Neural cell (in vitro differentiated cells): ENCODE results near the gene MAML2. TPM values are rescaled to one million over a fixed set of nuclear protein-coding genes. Genes with fewer than 3 reads are reported as not detected.

Source experiments
- H2AFZ ChIP-seq: fragments of 200-600, 300-800 bp; sonication (generic), shearing (Covaris generic); 2 replicates; pipeline ENCODE4 v1.6.0; 2014; ENCODE audit warnings: low read depth, mild to moderate bottlenecking, antibody characterized with exemption, low read length, moderate library complexity
- H3F3A ChIP-seq: fragments of 200-600 bp; shearing (Covaris generic); 2 replicates; pipeline ENCODE4 v1.6.1; 2016; ENCODE audit warnings: mild to moderate bottlenecking, moderate library complexity, mixed read lengths, antibody characterized with exemption, low read length; ENCODE audit not compliant: insufficient read depth, poor library complexity, severe bottlenecking
- H3K27ac ChIP-seq: fragments of 200-600, 300-800 bp; sonication (generic), shearing (Covaris generic); 2 replicates; pipeline ENCODE4 v1.5.1; 2014; ENCODE audit warnings: mild to moderate bottlenecking, low read length, moderate library complexity
- H3K27me3 ChIP-seq: fragments of 300-800, 200-600 bp; sonication (generic), shearing (Covaris generic); 2 replicates; pipeline ENCODE4 v1.6.0; 2014; ENCODE audit warnings: mild to moderate bottlenecking, low read depth, low read length, moderate library complexity; ENCODE audit not compliant: insufficient read depth
- H3K36me3 ChIP-seq: fragments of 300-800, 200-600 bp; sonication (generic), shearing (Covaris generic); 2 replicates; pipeline ENCODE4 v1.5.1; 2014; ENCODE audit warnings: mild to moderate bottlenecking, antibody characterized with exemption, low read length, moderate library complexity; ENCODE audit not compliant: insufficient read depth
- H3K4me2 ChIP-seq: fragments of 300-800, 200-600 bp; sonication (generic), shearing (Covaris generic); 2 replicates; pipeline ENCODE4 v1.6.0; 2014; ENCODE audit warnings: mild to moderate bottlenecking, low read length
- H3K4me3 ChIP-seq: fragments of 300-800, 200-600 bp; sonication (generic), shearing (Covaris generic); 2 replicates; pipeline ENCODE4 v1.5.1; 2014; ENCODE audit warnings: mild to moderate bottlenecking, low read length, moderate library complexity
- H3K79me2 ChIP-seq: fragments of 200-600 bp; shearing (Covaris generic); replicated peaks from 2 replicates; pipeline ENCODE4 v1.6.0; 2014; ENCODE audit warnings: mild to moderate bottlenecking, low read length, moderate library complexity; ENCODE audit not compliant: insufficient read depth
- H3K9ac ChIP-seq: fragments of 300-800, 200-600 bp; sonication (generic), shearing (Covaris generic); 2 replicates; pipeline ENCODE4 v1.6.1; 2016; ENCODE audit warnings: mild to moderate bottlenecking, low read length, mixed read lengths
- H3K9me2 ChIP-seq: fragments of 200-600 bp; shearing (Covaris generic); 2 replicates; pipeline ENCODE4 v1.6.1; 2016; ENCODE audit warnings: mild to moderate bottlenecking, low read length, mixed read lengths; ENCODE audit not compliant: insufficient read depth
- H3K9me3 ChIP-seq: fragments of 200-600, 300-800 bp; sonication (generic), shearing (Covaris generic); 2 replicates; pipeline ENCODE4 v1.6.1; 2016; ENCODE audit warnings: mild to moderate bottlenecking, mixed run types, low read length, moderate library complexity, mixed read lengths
- H4K20me1 ChIP-seq: fragments of 200-600 bp; shearing (Covaris generic); 2 replicates; pipeline ENCODE4 v1.6.1; 2016; ENCODE audit warnings: mild to moderate bottlenecking, mixed run types; ENCODE audit not compliant: insufficient read depth
- CTCF ChIP-seq: fragments of 450-650 bp; IDR thresholded peaks from 2 replicates; pipeline ENCODE4 v1.5.1; 2014; ENCODE audit warnings: antibody characterized with exemption, mild to moderate bottlenecking, moderate library complexity; ENCODE audit not compliant: poor library complexity, severe bottlenecking
- EP300 ChIP-seq: fragments of 450-650 bp; conservative IDR thresholded peaks from 2 replicates; pipeline ENCODE4 v1.6.1; 2014; ENCODE audit warnings: antibody characterized with exemption, mild to moderate bottlenecking, moderate library complexity; ENCODE audit not compliant: poor library complexity, severe bottlenecking
- EZH2 ChIP-seq: fragments of 200-600, 300-800 bp; shearing (Covaris generic), sonication (generic); IDR thresholded peaks from 2 replicates; pipeline ENCODE4 v1.6.1; 2014; ENCODE audit warnings: antibody characterized with exemption, low read length, borderline replicate concordance, mild to moderate bottlenecking; ENCODE audit not compliant: insufficient read depth, poor library complexity, severe bottlenecking
- MXI1 ChIP-seq: fragments of 450-650 bp; conservative IDR thresholded peaks from 2 replicates; pipeline ENCODE4 v1.6.1; 2014; ENCODE audit warnings: antibody characterized with exemption, mild to moderate bottlenecking; ENCODE audit not compliant: poor library complexity, severe bottlenecking
- POLR2AphosphoS5 ChIP-seq: IDR thresholded peaks from 2 replicates; pipeline ENCODE4 v1.6.1; 2012
- RAD21 ChIP-seq: fragments of 450-650 bp; conservative IDR thresholded peaks from 2 replicates; pipeline ENCODE4 v1.6.1; 2014; ENCODE audit warnings: antibody characterized with exemption, mild to moderate bottlenecking, moderate library complexity
- SMC3 ChIP-seq: fragments of 450-650 bp; conservative IDR thresholded peaks from 2 replicates; pipeline ENCODE4 v1.6.1; 2014; ENCODE audit warnings: antibody characterized with exemption, mild to moderate bottlenecking, moderate library complexity; ENCODE audit not compliant: poor library complexity
- TAF1 ChIP-seq: IDR thresholded peaks from 2 replicates; pipeline ENCODE4 v1.6.1; 2012; ENCODE audit warnings: low read depth
- polyA plus RNA-seq: library from polyadenylated mRNA; depleted of rRNA; stranded (reverse); fragments of >200 nt; gene quantifications from 2 replicates; pipeline ENCODE4 v1.2.3, GENCODE V29; 2014
- TF ChIP-seq, protein P1 (sequence below): IDR thresholded peaks from 2 replicates; pipeline ENCODE4 v1.6.1; 2012; ENCODE audit warnings: borderline replicate concordance

MAML2 gene
- polyA plus RNA-seq, 1 donor from 2014 or later: 3.6 TPM

GRCh38 chr11:96265972-96266371 is 77.0 kb downstream of the MAML2 start:
- Histone ChIP-seq H3K79me2 (no peaks in the 10 kb centered on the region), H3K4me3 (no peak overlapping the region), H2AFZ (no peak overlapping the region), H3K27ac (no peak overlapping the region), H3K9ac (no peak overlapping the region), H3K27me3 (no peaks in the 10 kb centered on the region), H3K9me3 (no peaks in the 10 kb centered on the region), H3K9me2 (no peaks in the 10 kb centered on the region), H3K36me3 (no peaks in the 10 kb centered on the region), H3F3A (no peaks in the 10 kb centered on the region), H4K20me1 (no peaks in the 10 kb centered on the region), H3K4me2 (no peak overlapping the region)
- TF ChIP-seq MXI1 (no peak), POLR2AphosphoS5 (no peak), RAD21 (no peak), CTCF (no peak), EZH2 (no peak), EP300 (no peak), SMC3 (no peak), TAF1 (no peak)
- TF ChIP-seq, protein P1, sequence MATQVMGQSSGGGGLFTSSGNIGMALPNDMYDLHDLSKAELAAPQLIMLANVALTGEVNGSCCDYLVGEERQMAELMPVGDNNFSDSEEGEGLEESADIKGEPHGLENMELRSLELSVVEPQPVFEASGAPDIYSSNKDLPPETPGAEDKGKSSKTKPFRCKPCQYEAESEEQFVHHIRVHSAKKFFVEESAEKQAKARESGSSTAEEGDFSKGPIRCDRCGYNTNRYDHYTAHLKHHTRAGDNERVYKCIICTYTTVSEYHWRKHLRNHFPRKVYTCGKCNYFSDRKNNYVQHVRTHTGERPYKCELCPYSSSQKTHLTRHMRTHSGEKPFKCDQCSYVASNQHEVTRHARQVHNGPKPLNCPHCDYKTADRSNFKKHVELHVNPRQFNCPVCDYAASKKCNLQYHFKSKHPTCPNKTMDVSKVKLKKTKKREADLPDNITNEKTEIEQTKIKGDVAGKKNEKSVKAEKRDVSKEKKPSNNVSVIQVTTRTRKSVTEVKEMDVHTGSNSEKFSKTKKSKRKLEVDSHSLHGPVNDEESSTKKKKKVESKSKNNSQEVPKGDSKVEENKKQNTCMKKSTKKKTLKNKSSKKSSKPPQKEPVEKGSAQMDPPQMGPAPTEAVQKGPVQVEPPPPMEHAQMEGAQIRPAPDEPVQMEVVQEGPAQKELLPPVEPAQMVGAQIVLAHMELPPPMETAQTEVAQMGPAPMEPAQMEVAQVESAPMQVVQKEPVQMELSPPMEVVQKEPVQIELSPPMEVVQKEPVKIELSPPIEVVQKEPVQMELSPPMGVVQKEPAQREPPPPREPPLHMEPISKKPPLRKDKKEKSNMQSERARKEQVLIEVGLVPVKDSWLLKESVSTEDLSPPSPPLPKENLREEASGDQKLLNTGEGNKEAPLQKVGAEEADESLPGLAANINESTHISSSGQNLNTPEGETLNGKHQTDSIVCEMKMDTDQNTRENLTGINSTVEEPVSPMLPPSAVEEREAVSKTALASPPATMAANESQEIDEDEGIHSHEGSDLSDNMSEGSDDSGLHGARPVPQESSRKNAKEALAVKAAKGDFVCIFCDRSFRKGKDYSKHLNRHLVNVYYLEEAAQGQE: no peak

DNA sequence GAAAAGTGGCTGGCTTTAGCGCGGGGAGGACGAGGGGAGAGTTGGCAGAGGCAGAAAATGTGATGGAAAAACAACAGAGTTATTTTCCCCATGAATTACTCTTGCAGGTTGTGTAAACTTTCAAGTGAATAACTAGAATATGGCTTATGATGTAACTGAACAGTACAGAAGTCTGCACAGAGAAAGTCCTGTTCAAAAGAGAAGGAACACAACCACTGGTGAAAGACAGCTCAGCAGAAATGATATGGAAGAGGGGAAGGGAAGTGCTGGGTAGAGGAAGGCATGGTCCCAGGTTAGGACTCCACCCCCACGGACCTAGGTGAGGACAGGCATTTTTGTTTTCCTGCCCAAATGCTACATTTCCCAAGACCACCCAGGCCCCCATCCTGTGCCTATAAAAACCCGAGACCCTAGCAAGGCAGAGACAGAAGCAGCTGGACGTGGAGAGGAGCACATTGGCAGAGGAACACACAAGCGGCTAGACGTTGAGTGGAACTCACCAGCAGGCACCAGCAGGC is 77.7 kb downstream of the MAML2 start:
- Histone ChIP-seq H4K20me1 (no peaks in the 10 kb centered on the region), H3K4me2 (no peak overlapping the region), H3K9me3 (no peaks in the 10 kb centered on the region), H3K9ac (no peak overlapping the region), H3K79me2 (no peaks in the 10 kb centered on the region), H3K36me3 (no peaks in the 10 kb centered on the region), H2AFZ (no peak overlapping the region), H3K27me3 (no peaks in the 10 kb centered on the region), H3K9me2 (no peaks in the 10 kb centered on the region), H3F3A (no peaks in the 10 kb centered on the region), H3K4me3 (no peak overlapping the region), H3K27ac (no peak overlapping the region)
- TF ChIP-seq, protein P1: no peak
- TF ChIP-seq TAF1 (no peak), CTCF (no peak), MXI1 (no peak), POLR2AphosphoS5 (no peak), RAD21 (no peak), EP300 (no peak), EZH2 (no peak), SMC3 (no peak)
